Stimulated activated CD4-positive, alpha-beta T cell treated with anti-CD3 and anti-CD28 coated beads, TNF-alpha, amount 100 ng/mL, for 4 hours (primary cell): ENCODE measurements around the gene COL8A1.

Source experiments
- DNase-seq, 3 experiments: peaks; one replicate each; pipeline ENCODE4 v3.0.0-alpha.2; 2020; ENCODE audit warnings: low read depth in 3 of 3

COL8A1 gene

GRCh38 chr3:99760629-99761028 lies 122.2 kb downstream of the COL8A1 start:
- no peak for DNase-seq

GRCh38 chr3:99761415-99762165 lies 123.2 kb downstream of the COL8A1 start:
- no peak for DNase-seq

GRCh38 chr3:99762901-99763300 lies 124.5 kb downstream of the COL8A1 start:
- no peak for DNase-seq

- DNase-seq = no peak
Measured at GRCh38 chr3:99764377-99764776, 126.0 kb downstream of the COL8A1 start.

- no peak for DNase-seq
Measured at GRCh38 chr3:99765042-99765942, 126.9 kb downstream of the COL8A1 start.

- DNase-seq = no peak
Measured at GRCh38 chr3:99767291-99767690, 128.9 kb downstream of the COL8A1 start.

GRCh38 chr3:99768126-99768525 lies 129.7 kb downstream of the COL8A1 start:
- DNase-seq = no peak

- DNase-seq = no peak
Measured at GRCh38 chr3:99768808-99769501, 130.6 kb downstream of the COL8A1 start.

- DNase-seq = no peak
Measured at GRCh38 chr3:99772171-99772570, 133.8 kb downstream of the COL8A1 start.

GRCh38 chr3:99772671-99773070 lies 134.3 kb downstream of the COL8A1 start:
- DNase-seq = no peak

- no peak for DNase-seq
Measured at GRCh38 chr3:99774467-99774866, 136.1 kb downstream of the COL8A1 start.

- no peak for DNase-seq
Measured at GRCh38 chr3:99776516-99777209, 138.3 kb downstream of the COL8A1 start.

GRCh38 chr3:99777210-99777549 lies 138.8 kb downstream of the COL8A1 start:
- no peak for DNase-seq

GRCh38 chr3:99777708-99778107 lies 139.3 kb downstream of the COL8A1 start:
- no peak for DNase-seq

- no peak for DNase-seq
Measured at GRCh38 chr3:99780749-99781148, 142.4 kb downstream of the COL8A1 start.

- no peak for DNase-seq
Measured at GRCh38 chr3:99781761-99782160, 143.4 kb downstream of the COL8A1 start.

- DNase-seq = no peak
Measured at GRCh38 chr3:99783011-99783573, 144.7 kb downstream of the COL8A1 start.

- no peak for DNase-seq
Measured at GRCh38 chr3:99789011-99789721, 150.8 kb downstream of the COL8A1 start.

GRCh38 chr3:99794485-99794884 lies 156.1 kb downstream of the COL8A1 start:
- no peak for DNase-seq

- DNase-seq = no peak
Measured at GRCh38 chr3:99795573-99795972, 157.2 kb downstream of the COL8A1 start.

GRCh38 chr3:99799422-99799821 lies 161.0 kb downstream of the COL8A1 start:
- no peak for DNase-seq
